B cell (primary cell): ENCODE measurements around the gene HBQ1.
"Not testable (repeated sequence)": the region's sequence is repeated elsewhere in the genome, so short reads cannot be mapped to it uniquely, and the experiment has no call there.

Experiments
- CTCF ChIP-seq: fragments of 200-600 bp; IDR thresholded peaks from one replicate; pipeline ENCODE4 v1.8.0; 2022; ENCODE audit warnings: antibody characterized with exemption, mild to moderate bottlenecking
- EZH2 ChIP-seq: IDR thresholded peaks from 2 replicates; pipeline ENCODE4 v1.6.1; 2012; ENCODE audit warnings: borderline replicate concordance, low read depth, mild to moderate bottlenecking, moderate library complexity, low read length; ENCODE audit not compliant: insufficient read depth, poor library complexity, severe bottlenecking

- TF ChIP-seq EZH2, CTCF: not testable (repeated sequence)
Observed at GRCh38 chr16:211631-212180, 31.4 kb downstream of the HBQ1 start.
